IMR-90 (cell line): ENCODE measurements around the gene CNTN4. TPM values are rescaled to one million over a fixed set of nuclear protein-coding genes. Genes with fewer than 3 reads are reported as not detected.

Source experiments
- ATAC-seq: fragments of 200-7000 bp; cut with Tn5 transposase; 2 replicates; pipeline ENCODE4 v1.9.1; 2020; ENCODE audit warnings: low read depth, mild to moderate bottlenecking, moderate library complexity
- BruUV-seq: library from RNA; stranded (reverse); fragments of 400-500 nt; replicated peaks from 2 replicates; lab custom pipeline; 2021; lab: Mats Ljungman, UMichigan
- CTCF ChIA-PET: fragments of 300-600 bp; formaldehyde crosslinking; extraction: SDS; loops from one replicate; lab custom pipeline; 2021; ENCODE audit warnings: antibody characterized with exemption; lab: Yijun Ruan, JAX
- POLR2A ChIA-PET: fragments of 300-600 bp; sonication (Branson Sonifier 250); formaldehyde crosslinking; loops from one replicate; lab custom pipeline; 2022; ENCODE audit warnings: antibody characterized with exemption; ENCODE audit not compliant: unreplicated experiment; lab: Charles Lee
- DNase-seq: peaks from one replicate; pipeline ENCODE4 v3.0.0; 2013
- H2AFZ ChIP-seq: replicated peaks from 2 replicates; pipeline ENCODE3; 2013; ENCODE audit warnings: low read length, mild to moderate bottlenecking; ENCODE audit not compliant: poor library complexity
- H2AK5ac ChIP-seq: 2 replicates; pipeline ENCODE4 v1.6.1; 2013; ENCODE audit warnings: low read depth, low read length, inconsistent platforms
- H2AK9ac ChIP-seq: replicated peaks from 2 replicates; pipeline ENCODE3; 2013; ENCODE audit warnings: mild to moderate bottlenecking, low read depth, low read length, moderate library complexity; ENCODE audit not compliant: poor library complexity
- H2BK120ac ChIP-seq: 2 replicates; pipeline ENCODE4 v1.6.1; 2013; ENCODE audit warnings: low read depth, low read length, inconsistent platforms
- H2BK15ac ChIP-seq: 3 replicates; pipeline ENCODE4 v1.6.1; 2013; ENCODE audit warnings: low read depth, low read length, inconsistent platforms
- H2BK20ac ChIP-seq: 2 replicates; pipeline ENCODE4 v1.6.1; 2013; ENCODE audit warnings: low read depth, mild to moderate bottlenecking, inconsistent platforms, low read length, moderate library complexity
- H2BK5ac ChIP-seq: 2 replicates; pipeline ENCODE4 v1.6.1; 2013; ENCODE audit warnings: mild to moderate bottlenecking, low read depth, low read length, inconsistent platforms; ENCODE audit not compliant: poor library complexity, severe bottlenecking
- H3K14ac ChIP-seq: replicated peaks from 2 replicates; pipeline ENCODE4 v1.6.1; 2013; ENCODE audit warnings: low read depth, low read length, inconsistent platforms
- H3K18ac ChIP-seq: 2 replicates; pipeline ENCODE4 v1.6.1; 2013; ENCODE audit warnings: low read depth, low read length, control low read depth
- H3K23ac ChIP-seq: 2 replicates; pipeline ENCODE4 v1.6.1; 2013; ENCODE audit warnings: low read depth, low read length, inconsistent platforms
- H3K27ac ChIP-seq: 2 replicates; pipeline ENCODE4 v1.5.1; 2013; ENCODE audit warnings: mild to moderate bottlenecking, control low read depth, low read length; ENCODE audit not compliant: insufficient read depth
- H3K27me3 ChIP-seq: 2 replicates; pipeline ENCODE4 v1.6.1; 2013; ENCODE audit warnings: low read length; ENCODE audit not compliant: control insufficient read depth, insufficient read depth
- H3K36me3 ChIP-seq: 2 replicates; pipeline ENCODE4 v1.6.1; 2013; ENCODE audit warnings: low read length, mixed read lengths; ENCODE audit not compliant: control insufficient read depth, insufficient read depth
- H3K4ac ChIP-seq: 2 replicates; pipeline ENCODE4 v1.6.1; 2013; ENCODE audit warnings: low read depth, low read length, inconsistent platforms
- H3K4me1 ChIP-seq: 2 replicates; pipeline ENCODE4 v1.6.1; 2013; ENCODE audit warnings: low read length, mixed read lengths; ENCODE audit not compliant: control insufficient read depth, insufficient read depth
- H3K4me2 ChIP-seq: 2 replicates; pipeline ENCODE4 v1.6.1; 2013; ENCODE audit warnings: low read depth, mild to moderate bottlenecking, control low read depth, low read length, moderate library complexity
- H3K4me3 ChIP-seq: 2 replicates; pipeline ENCODE4 v1.5.1; 2013; ENCODE audit warnings: low read depth, mild to moderate bottlenecking, control low read depth, low read length, moderate library complexity; ENCODE audit not compliant: insufficient read depth
- H3K56ac ChIP-seq: 2 replicates; pipeline ENCODE4 v1.6.1; 2013; ENCODE audit warnings: low read length, inconsistent platforms; ENCODE audit not compliant: insufficient read depth; ENCODE audit errors: extremely low read depth
- H3K79me1 ChIP-seq, 2 experiments: 2 replicates each; pipeline ENCODE4 v1.6.1; 2013; ENCODE audit warnings: low read length in 2 of 2, inconsistent platforms in 1 of 2, low read depth in 1 of 2
- H3K9ac ChIP-seq: 2 replicates; pipeline ENCODE4 v1.6.1; 2013; ENCODE audit warnings: low read depth, low read length, control low read depth
- H3K9me1 ChIP-seq: 2 replicates; pipeline ENCODE4 v1.6.1; 2013; ENCODE audit warnings: low read length, inconsistent platforms; ENCODE audit not compliant: insufficient read depth
- H3K9me3 ChIP-seq: 2 replicates; pipeline ENCODE4 v1.6.1; 2013; ENCODE audit warnings: low read length; ENCODE audit not compliant: control insufficient read depth, insufficient read depth
- H4K20me1 ChIP-seq: 2 replicates; pipeline ENCODE4 v1.6.1; 2013; ENCODE audit warnings: low read length, inconsistent platforms; ENCODE audit not compliant: insufficient read depth
- H4K5ac ChIP-seq: 2 replicates; pipeline ENCODE4 v1.6.1; 2013; ENCODE audit warnings: mild to moderate bottlenecking, low read depth, low read length, control low read depth
- H4K8ac ChIP-seq, 2 experiments: 2 replicates each; pipeline ENCODE4 v1.6.1; 2013; ENCODE audit warnings: low read depth in 2 of 2, low read length in 2 of 2, control low read depth in 1 of 2, inconsistent platforms in 1 of 2
- H4K91ac ChIP-seq: 2 replicates; pipeline ENCODE4 v1.6.1; 2013; ENCODE audit warnings: low read depth, low read length, inconsistent platforms; ENCODE audit not compliant: insufficient read depth
- BHLHE40 ChIP-seq: fragments of 150-350 bp; IDR thresholded peaks from 2 replicates; pipeline ENCODE4 v1.6.1; 2016; ENCODE audit warnings: mild to moderate bottlenecking, low read depth, low read length
- CEBPB ChIP-seq: IDR thresholded peaks from 2 replicates; pipeline ENCODE4 v1.6.1; 2012; ENCODE audit warnings: low read depth, low read length, improper control_type of control experiment
- CHD1 ChIP-seq: IDR thresholded peaks from 2 replicates; pipeline ENCODE4 v1.6.1; 2012; ENCODE audit warnings: low read depth, low read length, improper control_type of control experiment
- FOS ChIP-seq: fragments of 150-350 bp; IDR thresholded peaks from 2 replicates; pipeline ENCODE4 v1.6.1; 2016; ENCODE audit warnings: low read depth, low read length
- MAFK ChIP-seq: IDR thresholded peaks from 2 replicates; pipeline ENCODE4 v1.6.1; 2012; ENCODE audit warnings: low read depth, low read length, improper control_type of control experiment
- MAZ ChIP-seq: IDR thresholded peaks from 2 replicates; pipeline ENCODE4 v1.6.1; 2012; ENCODE audit warnings: low read depth, mild to moderate bottlenecking, low read length, improper control_type of control experiment, moderate library complexity, borderline replicate concordance
- MXI1 ChIP-seq: IDR thresholded peaks from 2 replicates; pipeline ENCODE4 v1.6.1; 2012; ENCODE audit warnings: low read depth, mild to moderate bottlenecking, low read length, moderate library complexity, borderline replicate concordance
- NFE2L2 ChIP-seq: fragments of 150-350 bp; IDR thresholded peaks from 2 replicates; pipeline ENCODE4 v1.6.1; 2016; ENCODE audit warnings: low read depth, mild to moderate bottlenecking, low read length
- POLR2A ChIP-seq: IDR thresholded peaks from 2 replicates; pipeline ENCODE4 v1.6.1; 2012; ENCODE audit warnings: mild to moderate bottlenecking, low read depth, low read length
- RAD21 ChIP-seq: IDR thresholded peaks from 2 replicates; pipeline ENCODE4 v1.6.1; 2012; ENCODE audit warnings: low read length, improper control_type of control experiment
- RCOR1 ChIP-seq: IDR thresholded peaks from 2 replicates; pipeline ENCODE4 v1.6.1; 2012; ENCODE audit warnings: mild to moderate bottlenecking, low read length, improper control_type of control experiment; ENCODE audit not compliant: insufficient replicate concordance
- RFX5 ChIP-seq: IDR thresholded peaks from 2 replicates; pipeline ENCODE4 v1.8.0; 2012; ENCODE audit warnings: low read depth, mild to moderate bottlenecking, low read length, moderate library complexity
- SMC3 ChIP-seq: fragments of 150-350 bp; IDR thresholded peaks from 2 replicates; pipeline ENCODE4 v1.6.1; 2016; ENCODE audit warnings: low read depth, mild to moderate bottlenecking, antibody characterized with exemption, low read length, moderate library complexity
- USF2 ChIP-seq: fragments of 150-350 bp; IDR thresholded peaks from 2 replicates; pipeline ENCODE4 v1.6.1; 2017; ENCODE audit warnings: mild to moderate bottlenecking, antibody characterized with exemption, low read length, low read depth
- WGBS, 2 experiments: methylation state at CpG; one replicate each; pipeline versions ENCODE4 v1.1.5 to v1.1.7; 2013; ENCODE audit warnings: missing lambda C conversion rate in 2 of 2; ENCODE audit not compliant: insufficient read length in 1 of 2; ENCODE audit errors: extremely low coverage in 2 of 2; 5-methylcytosine and 5-hydroxymethylcytosine counted together
- dilution Hi-C: fragments of 300-500 bp; cut with HindIII; formaldehyde crosslinking; loops from one replicate; pipeline ENCODE4 v1.14.3; 2018; ENCODE audit warnings: low sequenced_read_pairs; ENCODE audit not compliant: unreplicated experiment
- in situ Hi-C: fragments of 300-500 bp; cut with MboI; formaldehyde crosslinking; loops from 3 replicates; pipeline ENCODE4 v1.14.3; 2019; ENCODE audit warnings: low sequenced_read_pairs, inconsistent platforms, mixed read lengths
- intact Hi-C: fragments of 100-400 bp; cut with micrococcal nuclease; formaldehyde crosslinking; loops from 2 replicates; pipeline ENCODE4 v1.10.0; 2022
- polyA plus RNA-seq, 3 experiments: library from polyadenylated mRNA; depleted of rRNA; stranded (reverse); fragments of >200 nt; gene quantifications; 2 replicates each; pipeline ENCODE4 v1.2.3, GENCODE V29; 2012; ENCODE audit warnings: low replicate concordance in 1 of 3
- total RNA-seq: library from RNA; depleted of rRNA; stranded (reverse); fragments of >200 nt; gene quantifications from 2 replicates; pipeline ENCODE4 v1.2.3, GENCODE V29; 2012
- TF ChIP-seq, protein P1 (sequence below): conservative IDR thresholded peaks from 2 replicates; pipeline ENCODE4 v1.5.1; 2012; ENCODE audit warnings: mild to moderate bottlenecking, low read depth, low read length, improper control_type of control experiment
- TF ChIP-seq, protein P2 (sequence below): fragments of 150-350 bp; IDR thresholded peaks from 2 replicates; pipeline ENCODE4 v1.6.1; 2016; ENCODE audit warnings: low read depth, mild to moderate bottlenecking, low read length, moderate library complexity, borderline replicate concordance

Gene CNTN4
- total and polyA plus RNA-seq, 2 of the 4 experiments (the other 2 are of a cell fraction): under 0.01 TPM; not detected in 1

DNA sequence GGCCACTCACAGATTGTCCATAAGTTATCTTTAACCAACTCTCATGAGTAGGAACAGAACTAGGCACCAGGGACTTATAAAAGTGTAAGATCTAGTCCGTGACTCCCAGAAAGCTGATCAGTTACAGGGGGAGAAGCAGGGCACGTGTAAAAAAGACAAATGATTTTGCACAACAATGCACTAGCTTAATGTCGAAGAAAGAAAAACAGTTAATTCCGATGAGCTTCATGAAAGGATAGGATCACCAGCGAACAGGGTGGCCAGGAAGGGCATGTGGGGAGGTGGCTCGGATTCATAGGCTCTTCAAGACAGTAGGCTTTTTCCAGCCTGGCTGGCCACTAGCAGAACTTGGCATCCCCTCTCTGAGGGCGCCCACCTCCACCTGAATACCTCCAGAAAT is 921.5 kb downstream of the CNTN4 start:
- Histone ChIP-seq H3K18ac (no peak overlapping the region), H3K27me3 (no peaks in the 10 kb centered on the region), H2AFZ (no peak overlapping the region), H4K5ac (no peak overlapping the region), H3K4me1 (no peaks in the 10 kb centered on the region), H2AK5ac (no peak overlapping the region), H3K27ac (no peak overlapping the region), H3K36me3 (no peaks in the 10 kb centered on the region), H4K8ac (no peak overlapping the region), H3K23ac (no peak overlapping the region), H3K4me2 (no peak overlapping the region), H2BK20ac (no peak overlapping the region), H3K9me1 (no peaks in the 10 kb centered on the region), H3K9ac (no peak overlapping the region), H3K79me1 (no peaks in the 10 kb centered on the region), H3K56ac (no peak overlapping the region), H4K20me1 (no peaks in the 10 kb centered on the region), H2BK120ac (no peak overlapping the region), H3K4me3 (no peak overlapping the region), H3K4ac (no peak overlapping the region), H2BK5ac (no peak overlapping the region), H4K91ac (no peak overlapping the region), H2AK9ac (no peak overlapping the region), H3K9me3 (no peaks in the 10 kb centered on the region), H3K14ac (no peak overlapping the region), H2BK15ac (no peak overlapping the region)
- ChIA-PET CTCF (no interaction called here), POLR2A (no interaction called here)
- TF ChIP-seq, protein P1, sequence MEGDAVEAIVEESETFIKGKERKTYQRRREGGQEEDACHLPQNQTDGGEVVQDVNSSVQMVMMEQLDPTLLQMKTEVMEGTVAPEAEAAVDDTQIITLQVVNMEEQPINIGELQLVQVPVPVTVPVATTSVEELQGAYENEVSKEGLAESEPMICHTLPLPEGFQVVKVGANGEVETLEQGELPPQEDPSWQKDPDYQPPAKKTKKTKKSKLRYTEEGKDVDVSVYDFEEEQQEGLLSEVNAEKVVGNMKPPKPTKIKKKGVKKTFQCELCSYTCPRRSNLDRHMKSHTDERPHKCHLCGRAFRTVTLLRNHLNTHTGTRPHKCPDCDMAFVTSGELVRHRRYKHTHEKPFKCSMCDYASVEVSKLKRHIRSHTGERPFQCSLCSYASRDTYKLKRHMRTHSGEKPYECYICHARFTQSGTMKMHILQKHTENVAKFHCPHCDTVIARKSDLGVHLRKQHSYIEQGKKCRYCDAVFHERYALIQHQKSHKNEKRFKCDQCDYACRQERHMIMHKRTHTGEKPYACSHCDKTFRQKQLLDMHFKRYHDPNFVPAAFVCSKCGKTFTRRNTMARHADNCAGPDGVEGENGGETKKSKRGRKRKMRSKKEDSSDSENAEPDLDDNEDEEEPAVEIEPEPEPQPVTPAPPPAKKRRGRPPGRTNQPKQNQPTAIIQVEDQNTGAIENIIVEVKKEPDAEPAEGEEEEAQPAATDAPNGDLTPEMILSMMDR: no peak
- TF ChIP-seq NFE2L2 (no peak), MAFK (no peak), MAZ (no peak), FOS (no peak), BHLHE40 (no peak), USF2 (no peak), CEBPB (no peak), POLR2A (no peak), RFX5 (no peak), RAD21 (no peak), RCOR1 (no peak), CHD1 (no peak), MXI1 (no peak), SMC3 (no peak)
- TF ChIP-seq, protein P2, sequence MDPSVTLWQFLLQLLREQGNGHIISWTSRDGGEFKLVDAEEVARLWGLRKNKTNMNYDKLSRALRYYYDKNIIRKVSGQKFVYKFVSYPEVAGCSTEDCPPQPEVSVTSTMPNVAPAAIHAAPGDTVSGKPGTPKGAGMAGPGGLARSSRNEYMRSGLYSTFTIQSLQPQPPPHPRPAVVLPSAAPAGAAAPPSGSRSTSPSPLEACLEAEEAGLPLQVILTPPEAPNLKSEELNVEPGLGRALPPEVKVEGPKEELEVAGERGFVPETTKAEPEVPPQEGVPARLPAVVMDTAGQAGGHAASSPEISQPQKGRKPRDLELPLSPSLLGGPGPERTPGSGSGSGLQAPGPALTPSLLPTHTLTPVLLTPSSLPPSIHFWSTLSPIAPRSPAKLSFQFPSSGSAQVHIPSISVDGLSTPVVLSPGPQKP: no peak
- BruUV-seq: no TSS peak
- ATAC-seq: no peak
- dilution Hi-C loops (no loop called here), intact Hi-C loops (no loop called here), in situ Hi-C loops (no loop called here)
- no peak for DNase-seq
- WGBS, 2 experiments: no CpG with 5 or more reads among the region's 7 CpGs
